Natural killer cell (primary cell): Measurements from ENCODE around the gene PTPRU. TPM values are rescaled to one million over a fixed set of nuclear protein-coding genes. Genes with fewer than 3 reads are reported as not detected.

ENCODE experiments used
- ATAC-seq, 3 donors: fragments of 150-1000 bp in 2 of 3; fragments of 200-7000 bp in 1 of 3; cut with Tn5 transposase; 1 replicate in 1 of 3; 2 replicates in 2 of 3; pipeline ENCODE4 v1.10.0; 2021; ENCODE audit warnings: mild to moderate bottlenecking in 2 of 3, moderate library complexity in 2 of 3
- DNase-seq, 2 donors: peaks; one replicate each; pipeline versions ENCODE4 v3.0.0 to v3.0.0-alpha.2; 2013 to 2021; ENCODE audit warnings: mixed read lengths in 1 of 2
- H3K27ac ChIP-seq: one replicate; pipeline ENCODE4 v1.5.1; 2013; ENCODE audit warnings: mild to moderate bottlenecking, low read length
- H3K27me3 ChIP-seq: one replicate; pipeline ENCODE4 v1.6.1; 2013; ENCODE audit warnings: low read length; ENCODE audit not compliant: control insufficient read depth, insufficient read depth
- H3K36me3 ChIP-seq: one replicate; pipeline ENCODE4 v1.6.1; 2013; ENCODE audit warnings: low read length; ENCODE audit not compliant: control insufficient read depth, insufficient read depth
- H3K4me1 ChIP-seq: one replicate; pipeline ENCODE4 v1.6.1; 2013; ENCODE audit warnings: low read length; ENCODE audit not compliant: control insufficient read depth, insufficient read depth
- H3K4me3 ChIP-seq: one replicate; pipeline ENCODE4 v1.5.1; 2013; ENCODE audit warnings: low read length
- H3K9me3 ChIP-seq: one replicate; pipeline ENCODE4 v1.6.1; 2013; ENCODE audit warnings: low read length; ENCODE audit not compliant: control insufficient read depth, insufficient read depth
- H3K27ac Mint-ChIP-seq, 2 donors: one replicate each; pipeline ENCODE4 v1.8.0; 2022; ENCODE audit warnings: mild to moderate bottlenecking in 2 of 2, mixed read lengths in 2 of 2, moderate library complexity in 1 of 2
- H3K27me3 Mint-ChIP-seq, 2 donors: one replicate each; pipeline ENCODE4 v1.8.0; 2022; ENCODE audit warnings: low read depth in 2 of 2, mixed read lengths in 2 of 2
- H3K36me3 Mint-ChIP-seq: one replicate; pipeline ENCODE4 v1.8.0; 2022; ENCODE audit warnings: mixed read lengths
- H3K4me1 Mint-ChIP-seq, 2 donors: one replicate each; pipeline ENCODE4 v1.8.0; 2022; ENCODE audit warnings: mixed read lengths in 2 of 2
- H3K4me3 Mint-ChIP-seq: one replicate; pipeline ENCODE4 v1.8.0; 2022; ENCODE audit warnings: mild to moderate bottlenecking, moderate library complexity, mixed read lengths
- H3K9me3 Mint-ChIP-seq, 2 donors: one replicate each; pipeline ENCODE4 v1.8.0; 2022; ENCODE audit warnings: mixed read lengths in 2 of 2
- CTCF ChIP-seq: fragments of 200-600 bp; IDR thresholded peaks from one replicate; pipeline ENCODE4 v1.8.0; 2022; ENCODE audit warnings: antibody characterized with exemption
- whole genome bisulfite sequencing: methylation state at CpG from one replicate; pipeline ENCODE4 v1.1.7; 2013; ENCODE audit warnings: missing lambda C conversion rate; ENCODE audit not compliant: insufficient coverage; 5-methylcytosine and 5-hydroxymethylcytosine counted together
- intact Hi-C: fragments of 100-400 bp; cut with micrococcal nuclease; formaldehyde crosslinking; loops from one replicate; pipeline ENCODE4 v1.14.2; 2022
- total RNA-seq, 4 donors: library from RNA; stranded (reverse); fragments of 120-200 nt in 1 of 4; gene quantifications; one replicate each; pipeline versions ENCODE4 v1.2.3 to v1.2.4, GENCODE V29; 2013 to 2022

PTPRU gene
- total RNA-seq, 3 donors from 2014 or later (not counting 1 experiment from before 2014, with no cell fraction given) = 0.54 to 1.6 (median 0.79) TPM

GRCh38 chr1:29284961-29285560 is 48.7 kb downstream of the PTPRU start:
- intact Hi-C loops = no loop called here
- Mint-ChIP-seq H3K4me1 (peaks cover 6 to 10% of the 10 kb centered on the region in 2 donors), H3K9me3 (no peaks in the 10 kb centered on the region), H3K36me3 (no peaks in the 10 kb centered on the region), H3K4me3 (no peak overlapping the region), H3K27me3 (no peaks in the 10 kb centered on the region), H3K27ac (no peak overlapping the region)
- Histone ChIP-seq H3K27me3 (no peaks in the 10 kb centered on the region), H3K9me3 (no peaks in the 10 kb centered on the region), H3K27ac (no peak overlapping the region), H3K4me1 (peaks cover 6% of the 10 kb centered on the region), H3K4me3 (no peak overlapping the region), H3K36me3 (no peaks in the 10 kb centered on the region)
- TF ChIP-seq CTCF = no peak
- DNase-seq (no peak), ATAC-seq (no peak)
- 90% methylated on average over 5 of the region's 5 CpGs for WGBS

GRCh38 chr1:29285771-29286170 is 49.4 kb downstream of the PTPRU start:
- no peak overlapping the region for H3K4me3 ChIP-seq
- TF ChIP-seq CTCF = no peak
- no peak for DNase-seq
- peaks cover 6 to 10% of the 10 kb centered on the region in 2 donors for H3K4me1 Mint-ChIP-seq
- H3K27me3 ChIP-seq = no peaks in the 10 kb centered on the region
- WGBS = 93% methylated on average over 7 of the region's 7 CpGs
- ATAC-seq = no peak
- no peak overlapping the region for H3K4me3 Mint-ChIP-seq
- H3K27ac ChIP-seq = no peak overlapping the region
- H3K27me3 Mint-ChIP-seq = no peaks in the 10 kb centered on the region
- no peak overlapping the region for H3K27ac Mint-ChIP-seq
- H3K36me3 ChIP-seq = no peaks in the 10 kb centered on the region
- peaks cover 6% of the 10 kb centered on the region for H3K4me1 ChIP-seq
- no peaks in the 10 kb centered on the region for H3K9me3 ChIP-seq
- intact Hi-C loops = no loop called here
- H3K36me3 Mint-ChIP-seq = no peaks in the 10 kb centered on the region
- H3K9me3 Mint-ChIP-seq = no peaks in the 10 kb centered on the region

GRCh38 chr1:29286194-29286767 is 50.0 kb downstream of the PTPRU start:
- H3K4me3 Mint-ChIP-seq = no peak overlapping the region
- Histone ChIP-seq H3K9me3 (no peaks in the 10 kb centered on the region), H3K36me3 (no peaks in the 10 kb centered on the region), H3K27ac (no peak overlapping the region), H3K27me3 (no peaks in the 10 kb centered on the region), H3K4me3 (no peak overlapping the region), H3K4me1 (peaks cover 6% of the 10 kb centered on the region)
- peaks cover 6 to 10% of the 10 kb centered on the region in 2 donors for H3K4me1 Mint-ChIP-seq
- no peak for DNase-seq
- H3K27ac Mint-ChIP-seq = no peak overlapping the region
- no peaks in the 10 kb centered on the region for H3K36me3 Mint-ChIP-seq
- 98% methylated on average over 3 of the region's 4 CpGs for WGBS
- ATAC-seq = no peak
- TF ChIP-seq CTCF = no peak
- H3K9me3 Mint-ChIP-seq = no peaks in the 10 kb centered on the region
- intact Hi-C loops = no loop called here
- no peaks in the 10 kb centered on the region for H3K27me3 Mint-ChIP-seq

- H3K4me1 ChIP-seq = no peaks in the 10 kb centered on the region
- intact Hi-C loops = no loop called here
- no peaks in the 10 kb centered on the region for H3K36me3 ChIP-seq
- ATAC-seq = peak in 1 of 3 donors; percentile 16
- H3K9me3 ChIP-seq = no peaks in the 10 kb centered on the region
- no peaks in the 10 kb centered on the region for H3K4me1 Mint-ChIP-seq
- TF ChIP-seq CTCF = no peak
- 87% methylated on average over 11 of the region's 11 CpGs for WGBS
- H3K36me3 Mint-ChIP-seq = no peaks in the 10 kb centered on the region
- no peak for DNase-seq
- no peaks in the 10 kb centered on the region for H3K9me3 Mint-ChIP-seq
- no peaks in the 10 kb centered on the region for H3K27me3 ChIP-seq
- no peak overlapping the region for H3K4me3 Mint-ChIP-seq
- peaks cover 0 to 7% of the 10 kb centered on the region in 2 donors for H3K27me3 Mint-ChIP-seq
- no peak overlapping the region for H3K4me3 ChIP-seq
- H3K27ac ChIP-seq = no peak overlapping the region
- no peak overlapping the region for H3K27ac Mint-ChIP-seq
These were observed 53.2 kb downstream of the PTPRU start for GRCh38 chr1:29289493-29289892.
